NCI-H2196 (cell line): ENCODE results near the gene COL4A1.

ENCODE experiments used
- DNase-seq: peaks from one replicate; lab custom pipeline; 2025; ENCODE audit not compliant: unreplicated experiment; lab: John Stamatoyannopoulos, UW

Gene COL4A1

GRCh38 chr13:110261166-110262081 lies 45.5 kb downstream of the COL4A1 start:
- no peak for DNase-seq

- DNase-seq, result no peak
Observed at GRCh38 chr13:110259651-110260050, 47.3 kb downstream of the COL4A1 start.

DNA sequence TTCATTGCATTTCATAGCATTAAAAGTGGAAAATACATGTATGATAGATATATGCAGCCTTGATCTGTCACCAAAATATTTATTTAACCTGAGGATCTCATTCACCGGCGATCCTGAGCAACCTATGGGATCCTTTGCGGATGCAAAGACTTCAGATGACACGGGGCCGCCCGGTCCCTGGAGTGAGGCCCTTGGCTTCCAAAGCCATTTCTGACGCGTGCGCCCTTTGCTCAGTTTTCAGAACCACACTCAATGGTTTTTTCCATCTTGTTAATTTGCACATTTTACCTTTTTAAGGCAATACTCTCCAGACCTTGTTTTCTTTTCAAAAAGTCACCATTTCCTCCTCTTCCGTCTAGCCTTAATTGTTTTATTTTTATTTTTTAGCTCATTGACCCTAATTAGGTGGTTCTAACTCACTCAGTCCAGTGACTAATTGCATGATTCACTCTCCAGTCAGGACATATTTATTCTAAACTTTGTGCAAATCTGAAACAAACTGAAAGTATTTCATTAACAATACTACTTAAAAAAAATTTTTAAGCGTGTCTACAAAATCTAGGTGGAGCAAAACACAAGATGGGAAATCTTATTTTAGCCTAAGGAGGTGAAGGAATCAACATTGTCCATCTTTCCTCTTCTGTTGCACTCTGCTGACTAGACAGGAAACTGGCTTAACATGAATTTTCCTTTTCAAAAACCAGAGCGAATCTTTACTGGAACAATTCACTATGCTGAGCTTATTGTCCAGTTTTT lies 47.9 kb downstream of the COL4A1 start:
- no peak for DNase-seq

DNA sequence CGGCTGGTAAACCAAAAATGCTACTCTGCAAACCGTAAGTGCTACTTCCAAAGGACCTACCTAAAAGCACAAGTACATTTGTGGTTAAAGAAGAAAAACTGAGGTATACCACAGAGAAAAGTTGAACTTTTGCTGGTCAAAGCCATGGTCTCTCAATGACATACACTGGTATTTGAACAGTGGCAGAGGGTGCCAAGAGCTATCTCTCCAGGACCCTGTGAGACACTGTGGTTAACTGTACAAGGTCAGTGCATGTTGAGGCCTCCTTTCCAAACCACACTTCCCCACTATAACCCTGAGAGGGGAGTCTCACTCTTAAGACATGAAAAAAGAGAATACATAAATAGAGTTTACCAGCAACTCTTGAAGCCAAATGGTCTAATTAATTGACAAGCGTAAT lies 49.5 kb downstream of the COL4A1 start:
- no peak for DNase-seq

GRCh38 chr13:110256126-110256905 lies 50.6 kb downstream of the COL4A1 start:
- no peak for DNase-seq

DNA sequence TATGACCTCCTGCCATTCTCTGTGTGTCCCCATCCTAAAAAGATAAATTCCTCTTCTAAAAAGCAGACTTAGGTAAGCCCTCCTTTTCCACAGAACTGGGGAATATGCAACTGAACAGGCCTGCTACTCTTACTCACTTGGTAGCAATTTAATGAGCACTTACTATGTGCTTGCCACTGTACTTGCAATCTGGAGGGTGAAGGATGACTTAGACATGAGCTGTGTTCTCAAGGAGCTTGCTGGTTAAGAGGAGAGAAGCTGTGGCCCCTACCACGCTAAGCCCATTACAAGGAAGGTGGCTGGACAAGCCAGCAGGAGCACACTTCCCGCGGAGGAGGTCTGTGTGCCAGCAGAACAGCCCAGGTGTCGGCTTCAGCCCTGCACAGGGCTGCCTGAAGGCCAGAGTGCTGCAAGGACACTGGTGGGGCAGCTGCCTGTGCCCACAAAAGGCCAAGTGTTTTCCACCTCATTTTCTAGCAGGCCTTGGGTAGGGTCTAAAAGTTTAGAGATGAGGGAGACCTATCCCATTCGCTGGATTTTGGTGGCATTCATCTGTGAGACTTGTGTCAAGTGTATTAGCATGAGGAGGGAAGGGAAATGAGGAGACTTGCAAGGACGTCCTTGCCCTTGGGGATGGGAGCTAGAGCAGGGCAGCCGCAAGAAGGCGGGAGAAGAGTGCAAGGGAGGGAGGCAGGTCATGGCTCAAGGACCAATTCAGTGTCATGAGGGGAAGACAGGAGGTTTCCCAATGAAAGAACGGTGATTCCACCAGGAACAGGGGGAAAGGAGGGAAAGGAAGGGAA lies 52.0 kb downstream of the COL4A1 start:
- no peak for DNase-seq

GRCh38 chr13:110254151-110254679 lies 52.7 kb downstream of the COL4A1 start:
- no peak for DNase-seq

- no peak for DNase-seq
Observed at GRCh38 chr13:110251193-110251819, 55.7 kb downstream of the COL4A1 start.

GRCh38 chr13:110250258-110250891 lies 56.6 kb downstream of the COL4A1 start:
- no peak for DNase-seq

DNA sequence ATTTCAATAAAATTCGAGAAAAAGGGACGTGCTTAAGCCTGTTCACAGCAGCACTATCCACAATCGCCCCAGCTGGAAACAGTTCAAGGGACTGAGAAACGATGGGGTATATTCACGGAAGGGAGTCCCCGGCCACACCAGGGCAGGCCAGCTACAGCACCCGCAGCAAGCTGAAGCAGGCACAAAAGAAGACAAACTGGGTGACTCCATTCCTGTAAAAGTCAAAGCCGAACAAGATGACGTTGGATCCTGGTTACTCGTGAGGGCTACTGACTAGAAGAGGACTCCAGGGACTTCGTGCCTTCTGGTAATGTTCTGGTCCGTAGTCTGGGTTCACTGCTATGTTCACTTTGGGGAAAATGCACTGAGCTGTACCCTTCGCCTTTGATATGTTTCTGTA lies 57.6 kb downstream of the COL4A1 start:
- DNase-seq, result no peak

GRCh38 chr13:110248449-110249143 lies 58.4 kb downstream of the COL4A1 start:
- DNase-seq, result no peak

GRCh38 chr13:110246530-110246929 lies 60.4 kb downstream of the COL4A1 start:
- no peak for DNase-seq

- no peak for DNase-seq
Observed at GRCh38 chr13:110245416-110245899, 61.5 kb downstream of the COL4A1 start.

DNA sequence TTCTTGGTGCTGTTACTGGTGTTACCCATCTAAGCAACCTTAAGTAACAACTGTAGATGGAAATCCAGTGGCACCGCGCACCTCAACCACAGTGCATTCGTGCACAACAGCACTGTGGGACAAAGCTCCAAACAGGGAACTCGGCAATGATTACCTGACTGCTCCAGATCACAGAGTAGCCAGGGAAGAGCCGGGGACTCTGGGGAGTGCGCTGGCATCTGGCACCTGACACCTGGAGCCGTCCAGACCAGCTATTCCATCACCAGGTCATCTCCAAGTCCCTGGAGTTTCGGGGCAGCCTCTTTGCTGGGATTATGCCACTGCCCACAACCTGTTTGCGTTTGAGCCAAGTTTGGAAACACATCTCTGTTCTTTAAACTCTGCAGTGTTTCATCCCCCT lies 62.0 kb downstream of the COL4A1 start:
- no peak for DNase-seq

GRCh38 chr13:110244071-110244830 lies 62.7 kb downstream of the COL4A1 start:
- DNase-seq, result no peak

DNA sequence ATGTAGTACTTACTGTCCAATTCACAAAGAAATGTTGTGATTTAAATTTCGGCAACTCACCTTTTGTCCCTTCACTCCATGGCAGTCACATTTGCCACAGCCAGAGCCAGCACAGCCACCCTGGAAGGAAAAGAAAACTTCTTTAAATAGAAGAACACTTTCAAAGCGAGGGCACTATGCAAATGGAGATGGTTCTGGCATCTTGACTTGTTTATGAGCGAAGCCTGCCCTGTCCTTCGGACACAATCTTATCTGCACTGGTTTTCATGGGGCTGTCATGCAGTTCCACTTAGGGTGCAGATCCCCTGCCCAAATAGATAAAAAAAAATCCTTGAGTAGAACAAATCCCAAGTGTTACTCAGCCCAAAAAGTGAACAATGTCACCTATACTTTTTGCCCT lies 64.3 kb downstream of the COL4A1 start:
- DNase-seq, result no peak

DNA sequence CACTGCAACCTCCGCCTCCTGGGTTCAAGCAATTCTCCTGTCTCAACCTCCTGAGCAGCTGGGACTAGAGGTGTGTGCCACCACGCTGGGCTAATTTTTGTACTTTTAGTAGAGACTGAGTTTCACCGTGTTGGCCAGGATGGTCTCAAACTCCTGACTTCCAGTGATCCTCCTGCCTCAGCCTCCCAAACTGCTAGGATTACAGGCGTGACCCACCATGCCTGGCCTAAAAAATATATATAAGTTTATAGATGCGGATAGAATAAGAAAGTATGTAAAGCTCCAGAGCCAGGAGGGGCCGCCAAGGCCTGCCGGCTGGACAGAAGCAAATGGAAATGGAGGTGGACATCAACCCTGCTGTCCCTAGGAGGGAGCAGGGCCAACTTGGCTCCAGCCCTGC lies 66.0 kb downstream of the COL4A1 start:
- no peak for DNase-seq

DNA sequence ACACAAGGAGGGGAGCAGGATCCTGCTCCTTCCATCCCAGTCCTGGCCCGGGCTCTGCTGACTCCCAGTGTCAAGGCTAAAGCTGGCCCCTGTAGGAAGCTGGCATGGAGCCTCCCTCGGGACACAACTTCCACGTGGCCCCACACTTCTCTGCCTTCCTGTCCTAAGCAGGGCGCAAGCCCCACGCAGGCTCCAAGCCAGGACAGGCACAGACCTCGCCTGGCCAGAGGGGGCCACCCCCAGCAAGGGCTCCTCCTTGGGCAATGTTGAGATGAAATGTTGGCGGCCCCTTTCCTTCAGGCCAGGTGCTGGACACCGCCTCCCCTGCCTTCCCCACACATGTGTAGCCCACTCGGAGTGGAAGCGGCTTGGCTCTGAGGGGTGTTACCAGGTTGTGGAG lies 66.6 kb downstream of the COL4A1 start:
- no peak for DNase-seq
